ENCODE measurements around the gene STK38.

DNA sequence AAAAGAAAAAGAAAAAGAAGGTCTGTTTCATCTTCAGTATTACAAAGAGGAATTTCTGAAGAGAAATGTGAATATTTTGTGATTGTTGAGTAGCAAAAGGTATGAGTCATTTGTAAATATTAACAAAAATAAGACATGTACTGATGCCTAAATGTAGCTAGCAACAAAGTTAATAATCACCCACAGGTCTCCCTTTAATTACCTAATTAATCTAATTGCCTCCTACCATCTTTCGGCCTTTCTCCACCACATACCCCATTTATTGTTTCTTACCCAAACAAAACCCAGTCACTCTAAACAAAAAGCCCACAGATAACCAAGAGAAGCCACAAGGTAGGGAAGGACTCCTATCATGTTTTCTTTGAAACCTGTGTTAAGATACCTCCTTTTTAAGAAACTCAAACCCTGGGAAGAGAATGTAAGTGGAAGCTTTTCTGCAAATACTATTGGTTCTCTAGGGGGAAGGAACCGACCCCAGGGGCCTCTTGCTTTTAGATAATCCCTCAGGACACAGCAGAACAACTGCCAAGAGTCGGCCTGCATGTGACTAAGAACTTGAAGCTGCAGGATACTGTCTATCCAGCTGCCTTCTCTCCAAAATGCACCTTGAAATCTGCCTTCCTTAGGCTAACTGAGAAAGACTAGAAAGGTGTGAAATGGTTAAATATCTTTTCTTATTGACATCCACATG is 16.1 kb upstream of the STK38 start:
- TF ChIP-seq EZH2 (IDR thresholded peaks at IDR 0.05; ENCODE audit: low read depth, low read length, severe bottlenecking) (no peak), POLR2A (IDR thresholded peaks at IDR 0.05; ENCODE audit: control extremely low read depth in 1 of 2, low read depth in 2 of 2, low read length in 2 of 2) (no peak)

All from H1 (cell line).